CD14-positive monocyte (primary cell): ENCODE results near the gene LBHD2. TPM values are rescaled to one million over a fixed set of nuclear protein-coding genes. Genes with fewer than 3 reads are reported as not detected.

Experiments
- polyA plus RNA-seq, 3 donors: library from polyadenylated mRNA; depleted of rRNA in 1 of 3; unstranded in 2 of 3; stranded (reverse) in 1 of 3; fragments of 300-500 nt in 2 of 3; fragments of >200 nt in 1 of 3; fragmentation: Illumina TruSeq in 2 of 3; gene quantifications; 1 replicate in 2 of 3; 2 replicates in 1 of 3; pipeline ENCODE4 v1.2.3, GENCODE V29; 2012 to 2021

Gene LBHD2
- polyA plus RNA-seq, 3 donors, result not detected

Other genes starting within 250 kb of the LBHD2 start
- gene AMN, start 161.5 kb upstream of the LBHD2 start, polyA plus RNA-seq, result under 1 TPM in 1 of 3 donors, not detected in 2; 0.09 TPM
- gene CDC42BPB, start 26.7 kb upstream of the LBHD2 start, polyA plus RNA-seq, result 10 to 100 TPM in 1 of 3 donors, under 1 TPM in 2; 0.25 to 19.0 (median 0.60) TPM
- under 1 TPM in 1 of 3 donors, not detected in 2; 0.17 TPM for gene EXOC3L4, start 10.5 kb downstream of the LBHD2 start, polyA plus RNA-seq
- 1,000 to 10,000 TPM in 1 of 3 donors, 10 to 100 TPM in 2; 41.5 to 1,807 (median 50.8) TPM for gene TNFAIP2, start 39.3 kb downstream of the LBHD2 start, polyA plus RNA-seq